Measurements from ENCODE around the gene STRIP2. TPM values are rescaled to one million over a fixed set of nuclear protein-coding genes. Genes with fewer than 3 reads are reported as not detected.

STRIP2 gene
- polyA plus RNA-seq, 1 donor from 2014 or later, result 7.4 TPM

- TF ChIP-seq POLR2AphosphoS5 (IDR thresholded peaks at IDR 0.05), result no peak
- TF ChIP-seq EZH2 (IDR thresholded peaks at IDR 0.05; ENCODE audit: borderline replicate concordance, insufficient read depth, low read length, poor library complexity, severe bottlenecking), result no peak
- TF ChIP-seq TAF1 (IDR thresholded peaks at IDR 0.05; ENCODE audit: low read depth), result no peak
- peak; percentile 77 for TF ChIP-seq MXI1 (conservative IDR thresholded peaks at IDR 0.05; ENCODE audit: poor library complexity, severe bottlenecking)
- TF ChIP-seq CTCF (IDR thresholded peaks at IDR 0.05; ENCODE audit: poor library complexity, severe bottlenecking), result peak; percentile 43
- TF ChIP-seq REST (IDR thresholded peaks at IDR 0.05; ENCODE audit: borderline replicate concordance), result no peak
- TF ChIP-seq SMC3 (conservative IDR thresholded peaks at IDR 0.05; ENCODE audit: poor library complexity), result no peak
- no peak for TF ChIP-seq RAD21 (conservative IDR thresholded peaks at IDR 0.05)
- no peak for TF ChIP-seq EP300 (conservative IDR thresholded peaks at IDR 0.05; ENCODE audit: poor library complexity, severe bottlenecking)
- H3K4me3 ChIP-seq (ENCODE audit: low read length), result peak overlapping the region; percentile 85
- H3K36me3 ChIP-seq (ENCODE audit: insufficient read depth, low read length), result no peaks in the 10 kb centered on the region
- no peak overlapping the region for H3K27ac ChIP-seq (ENCODE audit: low read length)
- H4K20me1 ChIP-seq (ENCODE audit: insufficient read depth), result no peaks in the 10 kb centered on the region
- H3K79me2 ChIP-seq (replicated peaks; ENCODE audit: insufficient read depth, low read length), result no peaks in the 10 kb centered on the region
- H3F3A ChIP-seq (ENCODE audit: insufficient read depth, low read length, poor library complexity, severe bottlenecking), result no peaks in the 10 kb centered on the region
- H2AFZ ChIP-seq (ENCODE audit: low read depth, low read length), result peak overlapping the region; percentile 95
- H3K9me3 ChIP-seq (ENCODE audit: low read length), result no peaks in the 10 kb centered on the region
- H3K27me3 ChIP-seq (ENCODE audit: insufficient read depth, low read depth, low read length), result no peaks in the 10 kb centered on the region
- H3K9ac ChIP-seq (ENCODE audit: low read length), result peak overlapping the region; percentile 78
- peak overlapping the region; percentile 48 for H3K4me2 ChIP-seq (ENCODE audit: low read length)
- H3K9me2 ChIP-seq (ENCODE audit: insufficient read depth, low read length), result no peaks in the 10 kb centered on the region
These were observed 68.8 kb downstream of the STRIP2 start for GRCh38 chr7:129502708-129503685.

- Histone ChIP-seq H3K36me3 (ENCODE audit: insufficient read depth, low read length) (no peaks in the 10 kb centered on the region), H3K79me2 (replicated peaks; ENCODE audit: insufficient read depth, low read length) (no peaks in the 10 kb centered on the region), H3K4me3 (ENCODE audit: low read length) (no peak overlapping the region), H4K20me1 (ENCODE audit: insufficient read depth) (no peaks in the 10 kb centered on the region), H3K9me2 (ENCODE audit: insufficient read depth, low read length) (no peaks in the 10 kb centered on the region), H2AFZ (ENCODE audit: low read depth, low read length) (no peak overlapping the region), H3K9ac (ENCODE audit: low read length) (no peak overlapping the region), H3K9me3 (ENCODE audit: low read length) (no peaks in the 10 kb centered on the region), H3K27me3 (ENCODE audit: insufficient read depth, low read depth, low read length) (no peaks in the 10 kb centered on the region), H3F3A (ENCODE audit: insufficient read depth, low read length, poor library complexity, severe bottlenecking) (no peaks in the 10 kb centered on the region), H3K4me2 (ENCODE audit: low read length) (no peak overlapping the region), H3K27ac (ENCODE audit: low read length) (no peak overlapping the region)
- TF ChIP-seq EZH2 (IDR thresholded peaks at IDR 0.05; ENCODE audit: borderline replicate concordance, insufficient read depth, low read length, poor library complexity, severe bottlenecking) (no peak), RAD21 (conservative IDR thresholded peaks at IDR 0.05) (no peak), CTCF (IDR thresholded peaks at IDR 0.05; ENCODE audit: poor library complexity, severe bottlenecking) (no peak), MXI1 (conservative IDR thresholded peaks at IDR 0.05; ENCODE audit: poor library complexity, severe bottlenecking) (no peak), REST (IDR thresholded peaks at IDR 0.05; ENCODE audit: borderline replicate concordance) (no peak), POLR2AphosphoS5 (IDR thresholded peaks at IDR 0.05) (no peak), EP300 (conservative IDR thresholded peaks at IDR 0.05; ENCODE audit: poor library complexity, severe bottlenecking) (no peak), TAF1 (IDR thresholded peaks at IDR 0.05; ENCODE audit: low read depth) (no peak), SMC3 (conservative IDR thresholded peaks at IDR 0.05; ENCODE audit: poor library complexity) (no peak)
These were observed 69.5 kb downstream of the STRIP2 start for GRCh38 chr7:129503725-129504124.

All from neural cell (in vitro differentiated cells).